A549 (cell line): ENCODE measurements around the gene TNS3.

ENCODE experiments used
- CEBPB ChIP-seq, 2 experiments: fragments of >200 bp in 1 of 2; sonication (Bioruptor Twin) in 1 of 2; formaldehyde crosslinking in 1 of 2; IDR thresholded peaks; 2 replicates each; pipeline ENCODE4 v1.6.1; 2012 to 2016
- CHD2 ChIP-seq: fragments of 150-350 bp; IDR thresholded peaks from 2 replicates; pipeline ENCODE4 v1.6.1; 2014; ENCODE audit warnings: low read length; ENCODE audit not compliant: partially characterized antibody
- EP300 ChIP-seq, 2 experiments: fragments of >200 bp; sonication (Bioruptor Twin); formaldehyde crosslinking; IDR thresholded peaks; 2 replicates in 1 of 2; 3 replicates in 1 of 2; pipeline ENCODE4 v1.6.1; 2016 to 2017
- RARB ChIP-seq: fragments of 250-450 bp; sonication (Bioruptor Pico); IDR thresholded peaks from 2 replicates; pipeline ENCODE4 v1.8.0; 2021; ENCODE audit warnings: mild to moderate bottlenecking, moderate library complexity
- RFX5 ChIP-seq: fragments of 450-650 bp; IDR thresholded peaks from 2 replicates; pipeline ENCODE4 v1.7.1; 2014; ENCODE audit warnings: antibody characterized with exemption, mild to moderate bottlenecking, moderate library complexity
- TF ChIP-seq, protein P1 (sequence below): IDR thresholded peaks from 2 replicates; pipeline ENCODE4 v1.6.1; 2012
- TF ChIP-seq, protein P2 (sequence below): fragments of >200 bp; sonication (Bioruptor Twin); formaldehyde crosslinking; IDR thresholded peaks from 3 replicates; pipeline ENCODE4 v1.5.1; 2016
- TF ChIP-seq, protein P3 (sequence below): IDR thresholded peaks from 2 replicates; pipeline ENCODE4 v1.6.1; 2012
- TF ChIP-seq, protein P4 (sequence below): fragments of 150-350 bp; IDR thresholded peaks from 2 replicates; pipeline ENCODE4 v1.6.1; 2014; ENCODE audit warnings: low read depth, mild to moderate bottlenecking, low read length

DNA sequence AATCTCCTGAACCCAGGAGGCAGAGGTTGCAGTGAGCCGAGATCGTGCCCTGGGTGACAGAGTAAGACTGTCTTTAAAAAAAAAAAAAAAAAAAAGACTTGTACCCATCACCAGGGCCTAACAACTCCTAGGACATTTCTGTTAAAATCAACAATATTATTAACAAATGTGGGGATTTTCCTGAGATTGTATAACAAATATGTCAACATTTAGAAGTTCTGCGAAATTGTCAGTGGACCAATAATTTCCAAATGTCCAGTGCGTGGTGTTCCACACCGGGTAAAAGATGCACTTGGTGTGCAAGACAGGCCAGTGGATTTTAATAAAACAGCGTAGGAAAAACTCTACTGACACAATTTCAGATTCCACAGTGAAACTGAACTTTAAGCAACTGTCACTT, 71.1 kb downstream of the TNS3 start:
- TF ChIP-seq RFX5 (no peak), CHD2 (no peak), CEBPB (IDR thresholded peaks at IDR 0.05) (no peak), RARB (no peak), EP300 (IDR thresholded peaks at IDR 0.05) (no peak)
- TF ChIP-seq, protein P1, sequence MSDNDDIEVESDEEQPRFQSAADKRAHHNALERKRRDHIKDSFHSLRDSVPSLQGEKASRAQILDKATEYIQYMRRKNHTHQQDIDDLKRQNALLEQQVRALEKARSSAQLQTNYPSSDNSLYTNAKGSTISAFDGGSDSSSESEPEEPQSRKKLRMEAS = no peak
- TF ChIP-seq, protein P2, sequence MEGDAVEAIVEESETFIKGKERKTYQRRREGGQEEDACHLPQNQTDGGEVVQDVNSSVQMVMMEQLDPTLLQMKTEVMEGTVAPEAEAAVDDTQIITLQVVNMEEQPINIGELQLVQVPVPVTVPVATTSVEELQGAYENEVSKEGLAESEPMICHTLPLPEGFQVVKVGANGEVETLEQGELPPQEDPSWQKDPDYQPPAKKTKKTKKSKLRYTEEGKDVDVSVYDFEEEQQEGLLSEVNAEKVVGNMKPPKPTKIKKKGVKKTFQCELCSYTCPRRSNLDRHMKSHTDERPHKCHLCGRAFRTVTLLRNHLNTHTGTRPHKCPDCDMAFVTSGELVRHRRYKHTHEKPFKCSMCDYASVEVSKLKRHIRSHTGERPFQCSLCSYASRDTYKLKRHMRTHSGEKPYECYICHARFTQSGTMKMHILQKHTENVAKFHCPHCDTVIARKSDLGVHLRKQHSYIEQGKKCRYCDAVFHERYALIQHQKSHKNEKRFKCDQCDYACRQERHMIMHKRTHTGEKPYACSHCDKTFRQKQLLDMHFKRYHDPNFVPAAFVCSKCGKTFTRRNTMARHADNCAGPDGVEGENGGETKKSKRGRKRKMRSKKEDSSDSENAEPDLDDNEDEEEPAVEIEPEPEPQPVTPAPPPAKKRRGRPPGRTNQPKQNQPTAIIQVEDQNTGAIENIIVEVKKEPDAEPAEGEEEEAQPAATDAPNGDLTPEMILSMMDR = no peak
- TF ChIP-seq, protein P3, sequence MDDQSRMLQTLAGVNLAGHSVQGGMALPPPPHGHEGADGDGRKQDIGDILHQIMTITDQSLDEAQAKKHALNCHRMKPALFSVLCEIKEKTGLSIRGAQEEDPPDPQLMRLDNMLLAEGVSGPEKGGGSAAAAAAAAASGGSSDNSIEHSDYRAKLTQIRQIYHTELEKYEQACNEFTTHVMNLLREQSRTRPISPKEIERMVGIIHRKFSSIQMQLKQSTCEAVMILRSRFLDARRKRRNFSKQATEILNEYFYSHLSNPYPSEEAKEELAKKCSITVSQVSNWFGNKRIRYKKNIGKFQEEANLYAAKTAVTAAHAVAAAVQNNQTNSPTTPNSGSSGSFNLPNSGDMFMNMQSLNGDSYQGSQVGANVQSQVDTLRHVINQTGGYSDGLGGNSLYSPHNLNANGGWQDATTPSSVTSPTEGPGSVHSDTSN = no peak
- TF ChIP-seq, protein P4, sequence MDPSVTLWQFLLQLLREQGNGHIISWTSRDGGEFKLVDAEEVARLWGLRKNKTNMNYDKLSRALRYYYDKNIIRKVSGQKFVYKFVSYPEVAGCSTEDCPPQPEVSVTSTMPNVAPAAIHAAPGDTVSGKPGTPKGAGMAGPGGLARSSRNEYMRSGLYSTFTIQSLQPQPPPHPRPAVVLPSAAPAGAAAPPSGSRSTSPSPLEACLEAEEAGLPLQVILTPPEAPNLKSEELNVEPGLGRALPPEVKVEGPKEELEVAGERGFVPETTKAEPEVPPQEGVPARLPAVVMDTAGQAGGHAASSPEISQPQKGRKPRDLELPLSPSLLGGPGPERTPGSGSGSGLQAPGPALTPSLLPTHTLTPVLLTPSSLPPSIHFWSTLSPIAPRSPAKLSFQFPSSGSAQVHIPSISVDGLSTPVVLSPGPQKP = no peak
